ENCODE data around the gene LRRC36.

DNA sequence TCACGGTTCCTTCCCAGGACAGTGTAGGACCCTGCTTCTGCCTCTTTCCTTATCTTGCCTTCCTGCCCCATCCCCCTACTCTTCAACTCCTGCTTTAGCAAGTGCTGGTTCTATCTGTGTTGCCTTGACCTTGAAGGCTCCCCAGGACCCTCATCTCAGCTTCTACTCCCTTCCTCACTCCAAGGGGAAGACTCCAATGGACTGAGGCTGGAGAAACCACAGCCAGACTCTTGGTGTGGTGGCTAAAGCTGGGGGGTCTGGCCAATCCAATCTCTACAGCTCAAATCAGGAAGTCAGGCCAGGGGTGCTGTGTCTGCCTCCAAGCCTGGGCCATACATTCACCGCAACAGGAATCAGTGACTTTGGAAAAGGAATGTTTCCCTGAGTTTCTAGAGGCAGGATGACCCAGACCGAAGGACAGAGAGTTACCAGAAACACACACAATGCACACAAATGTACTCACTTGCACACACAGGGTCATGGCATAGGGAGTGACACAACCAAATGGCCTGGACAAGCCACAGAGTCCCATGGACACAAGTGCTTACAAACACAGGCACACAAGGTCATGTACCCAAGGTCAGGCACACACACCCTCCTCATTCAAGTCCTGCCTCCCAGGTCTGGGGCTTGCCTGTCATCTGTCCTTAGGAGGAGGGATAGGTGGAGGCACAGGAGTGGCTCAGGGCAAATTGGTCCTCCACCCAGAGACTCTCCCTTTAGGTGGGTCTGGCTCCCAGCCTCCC lies 102.6 kb downstream of the LRRC36 start:
- TF ChIP-seq CTCF (conservative IDR thresholded peaks at IDR 0.05), result no peak
- TF ChIP-seq EZH2 (IDR thresholded peaks at IDR 0.05; ENCODE audit: low read depth), result no peak
